ENCODE results near the gene COL24A1.

COL24A1 gene

DNA sequence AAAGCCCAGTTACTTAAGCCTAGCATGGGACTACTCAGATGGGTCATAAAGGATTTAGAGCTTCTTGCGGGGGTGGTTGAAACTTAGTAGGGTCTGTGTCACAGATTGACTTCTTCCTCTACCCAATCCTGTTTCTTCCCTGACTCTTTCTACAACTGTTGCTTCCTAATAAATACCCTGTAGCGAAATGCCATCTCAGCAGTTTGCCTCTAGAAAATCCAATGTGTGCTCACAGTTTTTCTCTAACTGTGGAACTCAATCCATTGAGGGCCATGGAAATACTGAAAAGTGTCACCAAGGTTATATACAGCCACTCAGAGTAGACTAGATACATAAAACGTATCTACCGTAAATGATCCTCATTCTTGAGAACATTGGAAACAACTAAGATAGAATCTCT lies 217.7 kb downstream of the COL24A1 start:
- no peak for TF ChIP-seq ZNF274 (IDR thresholded peaks at IDR 0.05; ENCODE audit: low read depth, low read length)
- TF ChIP-seq YY1 (IDR thresholded peaks at IDR 0.05; ENCODE audit: insufficient read depth, insufficient read length): no peak
- no peak for TF ChIP-seq SUZ12 (IDR thresholded peaks at IDR 0.05; ENCODE audit: extremely low read depth, insufficient read depth, insufficient read length)
- H3K36me3 ChIP-seq (ENCODE audit: insufficient read depth, insufficient read length, low read length): no peaks in the 10 kb centered on the region
- no peaks in the 10 kb centered on the region for H3K9me3 ChIP-seq (ENCODE audit: insufficient read depth, low read length)
- H3K4me3 ChIP-seq (ENCODE audit: insufficient read length, low read depth): no peak overlapping the region
- no peaks in the 10 kb centered on the region for H3K4me1 ChIP-seq (ENCODE audit: insufficient read depth, insufficient read length)
- DNase-seq (ENCODE audit: low read depth, low spot score): no peak
- H3K9ac ChIP-seq (ENCODE audit: insufficient read length, low read depth): no peak overlapping the region
- H3K27me3 ChIP-seq (ENCODE audit: insufficient read depth, insufficient read length): no peaks in the 10 kb centered on the region

DNA sequence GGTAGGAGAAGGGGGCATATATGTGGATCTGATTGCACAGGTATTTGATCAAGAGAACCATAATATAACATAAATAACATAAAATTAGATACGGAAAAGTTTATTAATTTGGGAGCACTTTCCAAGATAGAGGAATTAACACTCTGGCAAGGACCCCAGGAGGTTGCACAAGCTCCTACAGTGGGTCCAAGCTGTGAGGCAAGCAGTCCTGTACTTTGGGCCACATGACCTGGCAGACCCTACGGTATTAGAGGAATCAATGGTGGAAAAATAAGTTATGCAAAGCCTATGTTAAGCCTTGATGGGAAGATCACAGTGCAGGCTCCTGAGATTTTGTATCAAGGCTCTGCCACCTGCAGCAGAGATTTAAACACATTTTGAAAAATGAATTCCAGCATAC lies 220.1 kb downstream of the COL24A1 start:
- H3K4me3 ChIP-seq (ENCODE audit: insufficient read length, low read depth): no peak overlapping the region
- H3K36me3 ChIP-seq (ENCODE audit: insufficient read depth, insufficient read length, low read length): no peaks in the 10 kb centered on the region
- no peak for DNase-seq (ENCODE audit: low read depth, low spot score)
- TF ChIP-seq YY1 (IDR thresholded peaks at IDR 0.05; ENCODE audit: insufficient read depth, insufficient read length) (no peak), ZNF274 (IDR thresholded peaks at IDR 0.05; ENCODE audit: low read depth, low read length) (no peak), SUZ12 (IDR thresholded peaks at IDR 0.05; ENCODE audit: extremely low read depth, insufficient read depth, insufficient read length) (no peak)
- no peaks in the 10 kb centered on the region for H3K27me3 ChIP-seq (ENCODE audit: insufficient read depth, insufficient read length)
- H3K9ac ChIP-seq (ENCODE audit: insufficient read length, low read depth): no peak overlapping the region
- H3K9me3 ChIP-seq (ENCODE audit: insufficient read depth, low read length): no peaks in the 10 kb centered on the region
- H3K4me1 ChIP-seq (ENCODE audit: insufficient read depth, insufficient read length): no peaks in the 10 kb centered on the region

GRCh38 chr1:85936057-85936456 lies 220.5 kb downstream of the COL24A1 start:
- no peaks in the 10 kb centered on the region for H3K36me3 ChIP-seq (ENCODE audit: insufficient read depth, insufficient read length, low read length)
- H3K9me3 ChIP-seq (ENCODE audit: insufficient read depth, low read length): no peaks in the 10 kb centered on the region
- TF ChIP-seq SUZ12 (IDR thresholded peaks at IDR 0.05; ENCODE audit: extremely low read depth, insufficient read depth, insufficient read length): no peak
- TF ChIP-seq YY1 (IDR thresholded peaks at IDR 0.05; ENCODE audit: insufficient read depth, insufficient read length): no peak
- no peak for TF ChIP-seq ZNF274 (IDR thresholded peaks at IDR 0.05; ENCODE audit: low read depth, low read length)
- H3K4me1 ChIP-seq (ENCODE audit: insufficient read depth, insufficient read length): no peaks in the 10 kb centered on the region
- DNase-seq (ENCODE audit: low read depth, low spot score): no peak
- H3K27me3 ChIP-seq (ENCODE audit: insufficient read depth, insufficient read length): no peaks in the 10 kb centered on the region
- H3K4me3 ChIP-seq (ENCODE audit: insufficient read length, low read depth): no peak overlapping the region
- H3K9ac ChIP-seq (ENCODE audit: insufficient read length, low read depth): no peak overlapping the region

DNA sequence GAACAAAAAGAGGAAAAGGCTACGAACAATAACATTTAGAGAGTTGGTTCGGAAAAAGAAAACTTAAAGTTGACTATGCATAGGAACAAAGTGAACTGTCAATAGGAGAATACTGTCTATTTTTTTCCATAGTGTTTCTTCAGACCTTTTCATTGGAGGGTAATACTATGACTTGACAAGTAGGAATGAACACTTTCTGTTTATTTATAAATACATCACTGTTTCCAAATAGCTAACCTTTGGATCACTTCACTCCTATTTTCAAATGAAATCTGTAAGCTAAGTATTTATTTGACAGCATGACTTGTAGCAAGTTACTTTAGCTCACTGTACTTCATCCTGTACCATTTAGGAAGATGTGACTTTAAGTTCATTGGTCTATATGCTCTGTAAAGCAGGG lies 221.3 kb downstream of the COL24A1 start:
- no peak for DNase-seq (ENCODE audit: low read depth, low spot score)
- Histone ChIP-seq H3K4me1 (ENCODE audit: insufficient read depth, insufficient read length) (no peaks in the 10 kb centered on the region), H3K36me3 (ENCODE audit: insufficient read depth, insufficient read length, low read length) (no peaks in the 10 kb centered on the region), H3K9me3 (ENCODE audit: insufficient read depth, low read length) (no peaks in the 10 kb centered on the region), H3K27me3 (ENCODE audit: insufficient read depth, insufficient read length) (no peaks in the 10 kb centered on the region), H3K9ac (ENCODE audit: insufficient read length, low read depth) (no peak overlapping the region), H3K4me3 (ENCODE audit: insufficient read length, low read depth) (no peak overlapping the region)
- no peak for TF ChIP-seq SUZ12 (IDR thresholded peaks at IDR 0.05; ENCODE audit: extremely low read depth, insufficient read depth, insufficient read length)
- no peak for TF ChIP-seq YY1 (IDR thresholded peaks at IDR 0.05; ENCODE audit: insufficient read depth, insufficient read length)
- no peak for TF ChIP-seq ZNF274 (IDR thresholded peaks at IDR 0.05; ENCODE audit: low read depth, low read length)

GRCh38 chr1:85934516-85934915 lies 222.1 kb downstream of the COL24A1 start:
- Histone ChIP-seq H3K36me3 (ENCODE audit: insufficient read depth, insufficient read length, low read length) (no peaks in the 10 kb centered on the region), H3K4me1 (ENCODE audit: insufficient read depth, insufficient read length) (no peaks in the 10 kb centered on the region), H3K9me3 (ENCODE audit: insufficient read depth, low read length) (no peaks in the 10 kb centered on the region), H3K27me3 (ENCODE audit: insufficient read depth, insufficient read length) (no peaks in the 10 kb centered on the region), H3K9ac (ENCODE audit: insufficient read length, low read depth) (no peak overlapping the region), H3K4me3 (ENCODE audit: insufficient read length, low read depth) (no peak overlapping the region)
- no peak for TF ChIP-seq SUZ12 (IDR thresholded peaks at IDR 0.05; ENCODE audit: extremely low read depth, insufficient read depth, insufficient read length)
- TF ChIP-seq ZNF274 (IDR thresholded peaks at IDR 0.05; ENCODE audit: low read depth, low read length): no peak
- TF ChIP-seq YY1 (IDR thresholded peaks at IDR 0.05; ENCODE audit: insufficient read depth, insufficient read length): no peak
- DNase-seq (ENCODE audit: low read depth, low spot score): no peak

- no peaks in the 10 kb centered on the region for H3K36me3 ChIP-seq (ENCODE audit: insufficient read depth, insufficient read length, low read length)
- TF ChIP-seq YY1 (IDR thresholded peaks at IDR 0.05; ENCODE audit: insufficient read depth, insufficient read length) (no peak), ZNF274 (IDR thresholded peaks at IDR 0.05; ENCODE audit: low read depth, low read length) (no peak), SUZ12 (IDR thresholded peaks at IDR 0.05; ENCODE audit: extremely low read depth, insufficient read depth, insufficient read length) (no peak)
- no peak for DNase-seq (ENCODE audit: low read depth, low spot score)
- no peak overlapping the region for H3K9ac ChIP-seq (ENCODE audit: insufficient read length, low read depth)
- no peaks in the 10 kb centered on the region for H3K27me3 ChIP-seq (ENCODE audit: insufficient read depth, insufficient read length)
- H3K4me1 ChIP-seq (ENCODE audit: insufficient read depth, insufficient read length): no peaks in the 10 kb centered on the region
- H3K4me3 ChIP-seq (ENCODE audit: insufficient read length, low read depth): no peak overlapping the region
- H3K9me3 ChIP-seq (ENCODE audit: insufficient read depth, low read length): no peaks in the 10 kb centered on the region
These were observed 222.6 kb downstream of the COL24A1 start for GRCh38 chr1:85933961-85934360.

GRCh38 chr1:85911742-85912141 lies 244.8 kb downstream of the COL24A1 start:
- DNase-seq (ENCODE audit: low read depth, low spot score): no peak
- Histone ChIP-seq H3K4me1 (ENCODE audit: insufficient read depth, insufficient read length) (no peaks in the 10 kb centered on the region), H3K9me3 (ENCODE audit: insufficient read depth, low read length) (no peaks in the 10 kb centered on the region; the same call in 1 of the 2 replicates), H3K4me3 (ENCODE audit: insufficient read length, low read depth) (no peak overlapping the region), H3K9ac (ENCODE audit: insufficient read length, low read depth) (no peak overlapping the region), H3K36me3 (ENCODE audit: insufficient read depth, insufficient read length, low read length) (no peaks in the 10 kb centered on the region), H3K27me3 (ENCODE audit: insufficient read depth, insufficient read length) (no peaks in the 10 kb centered on the region)
- TF ChIP-seq SUZ12 (IDR thresholded peaks at IDR 0.05; ENCODE audit: extremely low read depth, insufficient read depth, insufficient read length): no peak
- TF ChIP-seq YY1 (IDR thresholded peaks at IDR 0.05; ENCODE audit: insufficient read depth, insufficient read length): no peak
- TF ChIP-seq ZNF274 (IDR thresholded peaks at IDR 0.05; ENCODE audit: low read depth, low read length): no peak

All from NT2/D1 (cell line).